GM19238 (cell line): ENCODE measurements around the gene DDC.

Source experiments
- DNase-seq: peaks from one replicate; pipeline ENCODE4 v3.0.0; 2011; ENCODE audit warnings: low spot score; ENCODE audit not compliant: insufficient read length

DDC gene, protein sequence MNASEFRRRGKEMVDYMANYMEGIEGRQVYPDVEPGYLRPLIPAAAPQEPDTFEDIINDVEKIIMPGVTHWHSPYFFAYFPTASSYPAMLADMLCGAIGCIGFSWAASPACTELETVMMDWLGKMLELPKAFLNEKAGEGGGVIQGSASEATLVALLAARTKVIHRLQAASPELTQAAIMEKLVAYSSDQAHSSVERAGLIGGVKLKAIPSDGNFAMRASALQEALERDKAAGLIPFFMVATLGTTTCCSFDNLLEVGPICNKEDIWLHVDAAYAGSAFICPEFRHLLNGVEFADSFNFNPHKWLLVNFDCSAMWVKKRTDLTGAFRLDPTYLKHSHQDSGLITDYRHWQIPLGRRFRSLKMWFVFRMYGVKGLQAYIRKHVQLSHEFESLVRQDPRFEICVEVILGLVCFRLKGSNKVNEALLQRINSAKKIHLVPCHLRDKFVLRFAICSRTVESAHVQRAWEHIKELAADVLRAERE

DNA sequence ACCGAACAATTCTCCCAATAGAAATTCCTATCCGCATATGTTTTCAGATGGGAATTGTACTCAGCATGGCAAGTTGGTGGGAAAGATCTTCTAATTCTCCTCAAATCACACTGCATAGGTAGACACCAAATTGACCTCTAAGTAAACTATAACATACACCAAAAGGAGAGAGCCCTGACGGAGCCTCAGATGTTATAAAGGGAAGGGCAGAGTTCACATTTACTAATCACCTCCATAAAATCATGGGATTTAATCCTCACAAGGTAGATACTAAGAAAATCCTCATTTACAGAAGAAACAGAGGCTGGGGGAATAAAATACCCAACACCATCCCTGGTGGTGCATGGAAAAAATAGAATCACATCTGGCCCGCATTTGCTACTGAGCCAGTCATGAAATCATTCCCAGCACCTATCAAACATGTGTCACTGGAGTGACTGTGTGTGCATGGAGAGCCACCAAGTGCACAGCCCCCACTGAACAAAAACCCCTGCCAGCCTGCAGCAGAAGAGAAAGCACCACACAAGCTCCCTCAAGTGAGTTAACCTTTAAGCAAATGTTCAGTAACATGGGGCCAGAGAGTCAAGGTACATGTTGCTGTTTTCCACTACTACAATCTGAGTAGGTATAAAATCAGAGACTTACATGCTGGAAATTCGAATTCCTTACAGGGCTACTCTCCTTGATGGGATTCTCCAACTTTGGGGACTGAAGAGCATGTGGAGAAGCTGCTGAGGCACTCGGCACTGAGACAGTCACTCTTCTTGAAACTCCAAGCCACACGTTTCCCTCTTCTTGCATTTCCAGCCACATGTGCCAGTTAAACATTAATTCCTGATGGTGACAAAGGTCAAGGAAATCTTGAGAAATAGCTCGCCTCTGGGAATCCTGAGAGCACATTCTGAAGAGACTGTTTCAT, at the start of gene DDC:
Gene DDC, minus strand, starts transcription at position 766 of the 919 bp plus-strand sequence. CDS start 21,320 bp downstream, outside the sequence.
- DNase-seq: no peak

DNA sequence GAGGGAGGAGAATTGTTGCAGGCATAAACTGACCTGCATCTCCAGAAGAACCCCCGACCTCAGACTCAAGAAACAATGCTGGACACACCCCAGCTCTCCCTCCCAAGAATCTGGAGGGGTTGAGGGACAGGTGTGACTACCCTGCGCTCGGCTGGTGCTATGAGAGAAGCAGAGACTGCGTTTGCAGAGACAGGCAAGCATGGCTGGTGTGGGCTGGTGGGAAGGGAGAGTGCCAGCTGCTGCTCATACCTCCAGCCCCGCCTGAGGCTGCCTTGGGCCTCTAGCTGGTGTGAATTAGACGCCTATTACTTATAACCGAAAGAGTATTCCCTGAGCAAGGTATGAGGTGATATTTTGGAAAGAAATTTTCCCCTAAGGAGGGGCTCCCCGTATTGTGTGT, 48.3 kb upstream of the DDC start:
- DNase-seq: no peak

DNA sequence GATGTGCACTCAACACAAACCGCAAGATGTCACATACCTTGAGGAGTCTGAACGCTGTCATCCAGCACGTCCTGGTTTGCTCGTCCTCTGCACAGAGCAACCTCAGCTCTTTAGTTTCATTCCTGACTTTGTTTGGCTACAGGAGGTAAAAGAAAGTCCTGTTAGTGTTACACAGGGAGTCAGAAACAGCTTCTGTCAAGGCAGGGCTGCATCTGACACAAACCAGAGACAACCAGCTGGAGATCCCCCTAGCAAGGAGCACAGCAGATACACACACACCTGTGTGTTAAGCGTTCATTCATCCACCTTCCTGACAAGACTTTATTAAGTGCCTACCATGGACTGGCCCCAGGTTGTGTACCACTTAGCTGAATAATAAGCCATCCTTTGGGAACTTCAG, 47.5 kb upstream of the DDC start:
- DNase-seq: no peak

DNA sequence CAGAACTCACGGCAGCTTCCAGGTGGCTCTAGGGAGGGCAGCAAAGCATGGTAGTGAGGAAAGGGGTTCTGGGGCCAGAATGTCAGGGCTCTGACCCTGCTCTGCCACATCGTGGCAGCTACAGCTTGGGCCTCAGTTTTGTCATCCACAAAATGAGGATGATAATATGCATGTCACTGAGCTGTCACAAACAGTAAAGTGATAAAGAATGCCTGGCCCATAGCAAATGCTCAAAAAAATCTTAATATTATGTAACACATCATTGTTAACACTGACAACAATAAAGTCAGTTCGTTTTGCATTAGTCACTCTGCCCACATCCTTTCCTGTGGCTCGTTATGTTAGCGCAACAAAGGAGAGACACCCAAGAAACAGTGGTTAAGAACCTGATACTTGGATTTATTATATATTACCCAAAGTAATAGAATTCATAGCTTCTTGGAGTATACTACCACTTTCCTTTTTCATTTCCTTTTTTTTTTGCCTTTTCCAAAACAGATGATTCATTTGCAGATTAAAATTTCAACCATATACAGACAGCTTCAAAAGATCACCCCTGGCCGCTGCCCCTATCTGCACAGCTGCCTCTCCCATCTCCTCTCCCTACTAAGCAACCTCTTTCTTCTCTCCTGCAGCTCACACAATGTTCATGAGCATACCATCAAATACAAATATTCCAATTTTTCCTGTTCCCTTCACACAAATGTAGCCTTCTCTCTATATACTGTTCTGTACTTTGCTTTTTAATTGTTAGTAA, 45.5 kb upstream of the DDC start:
- DNase-seq: no peak

DNA sequence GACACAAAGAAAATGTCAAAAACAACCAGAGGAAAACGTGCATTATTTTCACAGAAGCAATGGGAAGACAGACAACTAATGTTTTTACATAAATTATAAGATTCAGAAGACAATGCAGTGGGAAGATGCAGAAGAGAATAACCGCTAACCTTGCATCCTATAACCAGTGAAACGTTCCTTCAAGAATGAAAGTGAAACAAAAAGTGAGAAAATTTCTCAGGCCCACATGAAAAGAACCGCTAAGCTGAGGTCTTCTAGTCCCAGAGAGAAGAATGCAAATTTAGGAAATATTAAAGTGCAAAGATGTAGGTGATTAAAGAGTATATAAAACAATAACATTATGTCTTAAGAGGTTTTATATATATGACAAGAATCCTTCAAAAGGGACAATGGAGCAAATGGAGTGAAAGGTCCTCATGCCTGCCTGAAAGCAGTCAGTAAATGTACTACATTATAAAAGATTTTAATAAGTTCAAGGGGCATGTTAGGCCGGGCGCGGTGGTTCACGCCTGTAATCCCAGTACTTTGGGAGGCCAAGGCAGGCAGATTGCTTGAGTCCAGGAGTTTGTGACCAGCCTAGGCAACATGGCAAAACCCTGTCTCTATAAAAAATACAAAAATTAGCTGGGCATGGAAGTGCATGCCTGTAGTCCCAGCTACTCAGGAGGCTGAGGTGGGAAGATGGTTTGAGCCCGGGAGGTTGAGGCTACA, 43.1 kb upstream of the DDC start:
- no peak for DNase-seq

DNA sequence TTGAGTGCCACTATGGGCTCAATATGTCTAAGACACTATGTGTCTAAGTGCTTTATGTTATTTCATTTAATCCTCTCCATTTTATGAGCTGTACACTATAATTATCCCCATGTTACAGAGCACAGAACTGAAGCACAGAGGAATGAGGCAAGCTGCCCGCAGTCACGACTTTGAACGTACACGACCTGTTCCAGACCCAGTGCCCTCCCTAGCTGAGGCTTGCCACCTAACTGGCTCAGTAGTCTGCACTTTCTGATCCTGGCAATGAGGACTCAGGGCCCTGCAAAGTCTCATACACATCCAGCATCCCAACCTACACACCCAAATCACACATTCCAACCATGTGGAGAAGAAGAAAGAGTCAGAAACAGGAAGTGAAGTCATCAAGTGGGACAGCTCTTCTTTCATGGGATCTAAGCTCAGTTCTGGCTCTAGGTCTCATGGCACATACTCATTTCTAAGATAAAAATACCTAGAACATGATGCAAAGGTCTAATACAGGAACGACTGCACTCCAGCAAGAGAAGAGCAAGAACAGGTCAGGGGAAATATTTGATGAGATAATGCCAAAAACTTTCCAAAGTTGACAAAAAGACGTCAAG, 42.4 kb upstream of the DDC start:
- no peak for DNase-seq

DNA sequence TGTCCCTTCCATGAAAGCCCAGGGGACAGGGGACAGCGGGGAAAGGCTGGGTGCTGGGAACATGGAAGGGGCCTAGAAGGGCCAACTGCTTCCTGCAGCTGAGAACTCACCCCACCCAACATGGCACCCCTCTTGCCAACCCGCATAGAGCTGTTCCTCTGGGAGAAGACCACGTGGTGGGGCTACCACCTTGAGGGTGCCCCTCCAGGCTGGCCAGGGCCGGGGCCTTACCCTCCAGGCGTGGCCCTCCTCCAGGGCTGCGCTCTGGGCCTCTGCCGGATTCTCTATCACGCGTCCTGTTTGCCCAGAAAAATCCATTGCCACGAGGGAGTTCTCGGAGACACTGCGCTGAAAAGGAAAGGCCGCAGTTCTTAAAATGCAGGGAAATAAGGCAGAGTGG, 39.9 kb upstream of the DDC start:
- no peak for DNase-seq

DNA sequence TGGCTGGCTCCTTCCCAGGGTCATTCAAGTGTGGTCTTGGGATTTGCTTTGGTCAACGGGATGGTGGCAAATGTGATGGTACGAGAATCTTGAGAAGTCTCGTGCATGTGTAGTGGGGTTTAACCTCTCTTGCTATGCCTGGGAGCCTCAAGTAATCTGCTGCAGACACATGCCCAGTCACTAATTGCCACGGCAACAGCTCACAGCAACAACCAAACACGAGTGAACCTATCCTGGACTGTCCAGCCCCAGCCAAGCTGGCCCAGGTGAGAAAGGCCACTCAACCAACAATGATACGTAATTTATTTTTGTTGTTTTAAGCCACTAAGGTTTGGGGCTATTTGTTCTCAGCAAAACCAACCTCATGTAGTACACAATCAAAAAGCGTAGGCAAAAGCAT, 38.1 kb upstream of the DDC start:
- DNase-seq: no peak

DNA sequence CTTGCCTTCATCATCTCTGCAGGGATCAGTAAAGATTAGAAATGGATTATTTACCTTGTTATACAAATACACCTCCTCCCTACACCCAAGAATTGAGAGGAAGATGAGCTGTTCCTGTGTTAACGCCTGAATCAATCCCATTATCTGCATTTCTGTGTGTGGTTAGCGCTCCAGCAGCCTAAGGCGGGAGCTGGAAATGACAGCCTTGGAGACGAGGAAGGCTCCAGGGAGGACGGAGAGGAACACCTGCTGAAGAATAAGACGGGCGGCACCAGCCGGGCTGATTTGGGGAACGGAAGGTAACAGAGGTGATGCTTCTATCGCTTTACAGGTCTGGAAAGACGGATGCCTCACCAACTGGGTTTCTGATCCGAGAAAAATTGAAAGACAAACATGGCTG, 34.2 kb upstream of the DDC start:
- no peak for DNase-seq

DNA sequence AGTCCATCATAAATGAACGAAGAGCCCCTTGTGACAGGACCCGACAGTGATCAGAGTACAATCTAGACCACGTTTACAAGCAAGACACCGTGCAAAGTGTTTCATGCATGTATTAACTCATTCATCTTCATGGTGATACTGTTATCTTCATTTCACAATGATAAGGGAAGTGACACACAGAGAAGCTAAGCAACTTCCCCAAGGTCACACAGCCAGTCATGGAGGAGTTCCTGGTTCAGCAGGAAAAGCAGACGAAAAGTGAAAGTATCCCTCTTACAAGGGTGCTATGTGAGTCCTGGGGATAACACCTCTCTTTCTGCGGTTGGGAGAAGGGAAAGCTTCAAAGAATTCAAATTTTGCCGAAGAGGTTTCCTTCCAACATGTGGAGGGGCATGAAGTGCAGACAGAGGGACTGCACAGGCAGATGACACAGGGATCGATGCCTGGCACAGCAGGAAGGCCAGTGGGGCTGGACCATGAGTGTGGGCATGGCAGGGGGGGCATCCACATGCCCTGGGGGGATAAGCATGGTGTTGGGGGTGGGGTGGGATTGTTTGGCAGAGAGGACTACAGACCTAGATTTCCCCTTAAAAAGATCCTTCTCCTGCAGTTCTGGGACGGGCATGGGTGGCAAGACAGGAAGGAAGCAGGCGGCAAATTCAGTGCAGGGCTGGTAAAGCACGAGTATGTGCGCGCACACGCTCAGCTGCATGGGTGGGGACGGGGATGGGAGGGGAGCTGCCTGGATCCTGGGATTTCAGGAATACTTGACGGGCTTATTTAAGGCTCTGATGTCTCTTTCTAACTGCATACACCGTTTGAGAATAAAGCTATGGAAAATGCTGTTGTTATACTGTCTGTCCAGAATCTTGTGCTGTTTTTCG, 33.5 kb upstream of the DDC start:
- no peak for DNase-seq

DNA sequence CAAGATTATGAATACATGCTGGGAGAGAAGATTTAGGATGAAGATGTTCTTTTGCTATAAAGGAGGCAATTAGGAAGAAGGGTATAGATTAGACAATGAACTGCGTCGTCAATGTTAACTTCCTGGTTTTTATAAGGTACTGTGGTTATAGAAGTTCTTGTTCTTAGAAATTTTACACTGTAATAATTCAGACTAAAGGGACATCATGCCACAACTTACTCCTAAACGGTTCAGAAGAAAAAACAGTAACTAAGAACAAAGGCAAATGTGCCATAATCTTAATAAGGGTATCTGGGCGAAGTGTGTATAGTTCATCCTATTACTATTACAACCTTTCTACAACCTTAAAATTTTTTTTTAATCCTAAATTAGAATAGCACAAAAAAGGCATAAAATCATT, 31.3 kb upstream of the DDC start:
- DNase-seq: no peak

DNA sequence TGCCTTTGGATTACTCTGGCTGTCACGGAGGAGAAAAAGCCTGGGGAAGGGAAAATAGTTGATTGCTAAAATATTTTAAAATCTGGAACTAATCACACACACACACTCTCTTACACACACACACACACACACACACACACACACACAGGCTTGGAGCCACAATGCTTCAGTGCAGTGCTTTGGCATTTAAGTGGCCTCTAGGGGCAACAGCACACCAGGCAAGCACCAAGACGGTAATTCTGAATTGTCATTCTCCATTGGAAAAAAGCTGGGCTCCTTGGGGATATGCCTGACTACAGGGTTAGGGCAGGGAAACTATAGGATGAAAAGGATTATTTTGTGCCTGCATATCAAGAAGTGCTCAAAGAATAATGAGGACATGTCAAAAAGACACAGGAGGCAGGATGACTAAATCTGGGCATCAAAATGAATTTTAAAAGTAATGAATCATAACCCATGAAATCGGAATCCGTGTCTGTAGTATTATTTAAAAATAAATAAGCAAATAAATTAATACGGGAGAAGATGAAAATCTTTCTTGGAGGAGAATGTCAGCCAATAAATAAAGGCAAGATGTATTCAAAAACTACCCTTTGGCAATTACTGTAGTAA, 30.4 kb upstream of the DDC start:
- no peak for DNase-seq

DNA sequence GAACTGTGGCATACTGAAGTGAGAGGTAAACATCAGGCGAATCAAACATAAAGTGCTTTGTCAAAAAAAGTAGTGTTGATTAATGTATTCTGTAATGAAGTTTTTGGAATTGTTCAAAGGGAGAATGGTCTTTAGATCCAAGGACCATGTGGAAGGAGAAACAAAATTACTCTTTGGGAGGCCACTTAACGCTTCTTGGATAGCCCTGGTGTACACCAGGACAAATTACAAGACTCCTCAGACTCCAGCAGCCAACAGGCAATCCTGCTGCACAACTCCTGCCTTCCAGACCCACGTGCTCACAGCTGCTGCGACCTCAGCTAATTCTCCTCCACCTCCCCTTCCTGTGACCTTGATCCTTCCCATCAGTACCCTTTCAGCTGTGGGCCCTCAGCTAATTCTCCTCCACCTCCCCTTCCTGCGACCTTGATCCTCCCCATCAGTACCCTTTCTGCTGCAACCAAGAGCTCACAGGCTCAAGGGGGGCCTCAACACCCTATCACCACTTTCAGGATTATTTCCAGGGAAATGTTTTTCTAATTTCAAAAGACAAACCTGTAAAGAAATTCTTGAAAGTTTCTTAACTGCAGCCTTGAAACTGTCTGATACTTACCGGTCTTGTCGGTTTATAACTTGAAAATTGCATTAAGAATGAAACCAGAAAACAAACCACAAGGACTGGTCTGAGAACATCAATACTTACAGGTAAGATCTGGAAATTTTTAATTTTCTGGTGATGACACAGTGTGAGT, 29.7 kb upstream of the DDC start:
- no peak for DNase-seq

DNA sequence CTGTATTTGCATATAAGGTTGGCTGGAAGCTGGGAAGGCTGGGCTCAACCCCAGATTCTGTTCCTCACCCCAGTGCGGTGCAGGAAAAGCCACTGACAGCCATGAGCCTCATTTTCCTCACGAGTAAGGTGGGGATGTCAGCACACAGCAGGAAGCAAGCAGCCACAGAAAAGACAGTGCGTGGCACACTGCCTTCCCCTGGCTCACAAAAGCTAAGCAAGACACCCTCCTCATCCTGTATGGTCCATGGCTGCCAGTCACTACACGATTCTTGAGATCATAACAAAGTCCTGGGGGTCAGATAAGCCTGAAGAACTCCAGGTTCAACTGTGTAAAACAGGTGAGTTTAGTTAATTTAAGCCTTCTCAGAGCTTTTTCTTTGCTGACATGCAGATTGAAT, 28.9 kb upstream of the DDC start:
- DNase-seq: no peak

DNA sequence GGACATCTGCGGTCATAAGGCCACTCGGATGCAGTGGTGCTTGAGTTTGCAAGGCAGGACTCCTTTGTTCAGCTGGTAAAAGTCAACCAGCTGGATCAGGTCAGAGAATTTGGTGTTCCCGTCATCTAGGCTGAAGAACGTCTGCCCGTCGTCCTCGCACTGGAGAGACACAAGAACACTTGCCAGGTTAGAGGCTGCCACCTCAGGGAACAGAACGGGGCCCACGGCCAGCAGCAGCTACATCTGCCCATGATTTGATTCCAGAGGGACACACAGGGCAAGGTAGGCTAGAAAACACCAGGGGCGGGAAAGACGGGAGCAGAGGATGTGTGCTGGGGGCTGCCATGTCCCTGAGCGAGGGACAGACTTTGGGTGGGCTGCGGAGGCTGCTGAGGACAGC, 27.7 kb upstream of the DDC start:
- no peak for DNase-seq

DNA sequence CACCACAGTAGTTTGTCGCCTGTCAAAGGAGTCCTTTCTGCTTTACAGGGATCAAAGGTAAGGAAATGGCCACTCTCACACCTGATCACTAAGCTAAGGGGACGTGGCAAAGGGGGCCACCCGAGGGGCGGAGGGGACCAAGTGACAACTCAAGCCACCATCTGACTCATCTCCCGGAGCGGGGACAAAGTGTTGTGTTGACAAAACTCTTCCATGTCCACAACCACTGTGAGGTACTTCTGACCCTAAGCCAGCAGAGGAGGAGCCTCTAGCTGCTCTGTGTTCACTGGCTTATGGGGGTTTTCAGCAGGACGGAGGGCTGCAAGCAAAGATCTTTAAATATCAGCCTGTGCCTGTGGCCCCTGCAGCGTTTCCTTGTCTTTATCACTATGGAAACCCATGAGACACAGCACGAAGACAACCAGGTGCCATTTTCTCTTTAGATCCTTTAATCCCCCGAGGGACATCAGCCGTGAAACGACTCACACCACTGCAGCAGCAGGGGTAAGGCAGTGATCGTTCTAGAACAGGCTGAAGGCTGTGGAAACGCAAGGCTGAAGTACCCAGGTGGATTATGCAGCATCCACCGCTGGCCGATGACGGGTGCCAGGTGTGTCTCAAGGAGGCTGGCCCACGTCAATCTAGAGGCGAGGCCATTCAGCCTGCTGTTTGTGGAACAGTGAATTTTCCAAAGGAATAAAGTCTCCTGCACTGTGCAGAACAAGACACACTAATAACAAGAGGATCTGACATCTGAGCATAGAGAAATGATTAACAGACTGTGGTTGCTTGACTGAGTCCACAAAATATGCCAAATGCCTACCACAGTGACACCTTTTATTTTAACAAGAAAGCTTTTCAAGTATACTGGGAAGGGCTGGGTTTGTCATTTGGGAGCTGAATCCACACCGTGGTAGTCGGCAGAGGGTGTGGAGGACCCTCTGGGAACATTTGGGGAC, 26.6 kb upstream of the DDC start:
- no peak for DNase-seq

DNA sequence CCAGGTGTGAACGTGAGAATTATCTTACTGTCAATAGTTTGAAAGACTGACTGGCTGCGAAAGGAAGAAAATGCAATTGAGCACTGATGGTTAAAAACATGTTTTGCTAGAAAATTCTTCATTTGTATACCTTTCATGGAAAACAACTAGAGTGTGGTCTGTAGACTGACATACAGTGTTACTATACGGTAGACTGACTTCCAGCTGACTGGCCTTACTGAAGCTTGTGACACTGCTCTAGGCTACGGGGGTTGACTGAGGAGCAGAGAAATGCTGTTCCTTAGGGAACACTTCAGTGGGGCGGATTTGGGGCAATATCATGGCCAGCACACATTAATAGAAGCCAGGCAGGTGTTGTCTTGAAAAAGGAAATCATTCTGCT, 25.9 kb upstream of the DDC start:
- DNase-seq: no peak
